GM19025 (cell line): Measurements from ENCODE around the gene SERPINB5.

ENCODE experiments used
- ATAC-seq: cut with Tn5 transposase; IDR thresholded peaks from one replicate; pipeline ENCODE4 v1.9.1; 2021; ENCODE audit warnings: mild to moderate bottlenecking, low read depth, moderate library complexity; ENCODE audit not compliant: unreplicated experiment

Gene SERPINB5

DNA sequence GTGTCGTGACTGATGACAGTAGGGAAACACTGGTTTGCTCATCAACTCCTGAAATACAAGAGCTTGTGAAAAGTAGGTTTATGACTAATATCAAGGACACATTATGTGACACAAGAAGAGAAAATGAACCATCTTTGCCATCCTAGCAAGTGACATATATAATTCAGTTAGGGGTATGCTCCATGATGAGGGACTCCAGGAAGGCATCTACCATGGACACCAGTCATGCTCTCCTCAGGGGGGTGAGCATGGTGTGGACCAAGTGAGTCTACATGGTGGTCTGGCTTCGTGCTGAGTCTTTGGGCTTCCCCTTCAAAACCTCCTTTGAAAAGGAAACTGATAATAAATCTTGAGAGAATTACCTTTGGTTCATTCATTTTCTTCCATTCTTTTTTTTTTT is 11.7 kb upstream of the SERPINB5 start:
- no peak for ATAC-seq

DNA sequence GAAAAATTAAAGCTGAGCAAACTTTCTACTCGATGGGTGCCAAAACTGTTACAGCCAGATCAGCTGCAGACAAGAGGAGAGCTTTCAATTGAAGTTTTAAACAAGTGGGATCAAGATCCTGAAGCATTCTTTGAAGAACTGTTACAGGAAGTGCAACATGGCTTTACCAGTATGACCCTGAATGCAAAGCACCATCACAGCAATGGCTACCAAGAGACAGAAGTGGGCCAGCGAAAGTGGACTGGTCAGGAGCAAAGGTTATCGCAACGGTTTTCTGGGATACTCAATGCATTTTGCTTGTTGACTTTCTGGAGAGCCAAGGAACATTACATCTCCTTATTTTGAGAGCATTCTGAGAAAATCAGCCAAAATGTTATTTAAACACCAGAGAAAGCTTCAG is 9.1 kb upstream of the SERPINB5 start:
- no peak for ATAC-seq

DNA sequence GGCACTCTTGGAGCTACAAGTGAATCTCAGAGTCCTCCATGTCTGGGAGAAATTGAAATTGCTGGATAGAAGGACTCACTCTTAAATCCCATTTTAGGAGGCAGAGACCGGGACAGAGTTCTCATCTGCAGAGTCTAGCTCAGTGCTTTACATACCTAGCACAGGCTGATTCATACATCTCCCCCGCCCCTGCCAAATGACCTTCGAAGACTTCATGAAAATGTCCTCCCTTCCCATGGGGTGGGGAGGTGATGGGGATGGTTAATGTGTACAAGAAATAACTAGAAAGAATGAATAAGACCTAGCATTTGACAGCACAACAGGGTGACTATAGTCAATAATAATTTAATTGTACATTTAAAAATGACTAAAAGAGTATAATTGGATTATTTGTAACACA is 8.2 kb upstream of the SERPINB5 start:
- ATAC-seq, result no peak

DNA sequence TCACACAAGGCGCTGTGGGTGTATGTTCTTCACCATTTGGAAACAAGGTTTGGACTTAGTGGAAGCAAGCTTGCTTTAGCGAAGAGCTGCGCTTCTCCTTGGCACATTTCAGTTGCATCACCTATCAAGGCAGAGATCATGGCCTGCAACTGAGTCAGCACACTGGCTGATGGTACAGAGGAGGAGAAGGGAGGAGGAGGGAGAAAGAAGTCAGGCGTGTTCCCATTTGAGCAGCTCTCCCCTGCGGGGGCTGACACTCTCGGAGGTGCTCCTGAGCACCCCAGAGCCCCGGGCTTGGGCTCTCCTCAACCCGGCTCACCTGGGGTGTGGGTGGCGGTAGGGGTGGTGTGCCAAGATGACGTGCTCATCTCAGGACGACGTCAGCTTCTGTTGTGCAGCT is 6.0 kb upstream of the SERPINB5 start:
- ATAC-seq, result no peak

DNA sequence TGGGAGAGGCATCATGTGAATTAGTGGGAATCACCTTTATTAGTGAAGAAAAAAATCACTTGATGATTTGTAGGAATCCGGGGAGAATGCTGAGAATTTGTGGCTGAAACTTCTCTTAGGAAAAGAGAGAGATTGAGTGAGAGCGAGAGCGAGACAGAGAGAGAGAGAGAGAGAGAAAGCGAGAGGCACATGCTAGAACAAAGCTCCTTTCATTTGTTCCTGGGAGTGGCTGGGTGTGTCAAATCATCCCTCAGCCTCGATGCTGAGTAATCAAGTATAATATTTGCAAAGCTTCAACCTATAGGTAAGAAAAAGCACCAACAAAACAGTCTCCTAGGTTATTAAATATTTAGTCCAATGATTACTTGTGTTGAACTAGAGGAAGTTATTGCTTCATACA is 4.4 kb upstream of the SERPINB5 start:
- ATAC-seq, result no peak

DNA sequence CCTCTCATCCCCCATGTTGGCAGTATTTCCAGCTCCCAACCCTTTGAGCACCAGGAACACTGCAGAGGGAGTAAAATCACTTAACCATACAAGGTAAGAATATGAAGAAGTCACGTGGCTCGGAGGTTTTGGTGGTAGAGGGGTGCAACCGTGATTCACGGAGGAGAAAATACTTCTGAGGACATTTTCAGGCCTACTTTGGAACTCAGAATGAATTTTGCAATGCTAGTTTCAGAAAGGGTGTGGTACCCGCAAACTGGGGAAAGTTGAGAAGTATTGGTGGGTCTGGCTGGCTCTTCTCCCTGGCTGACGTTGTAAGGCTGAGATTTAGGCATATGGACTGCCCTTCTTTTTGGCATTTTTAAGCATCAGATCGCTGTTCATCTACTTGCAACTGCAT is 442 bp downstream of the SERPINB5 start:
- no peak for ATAC-seq

DNA sequence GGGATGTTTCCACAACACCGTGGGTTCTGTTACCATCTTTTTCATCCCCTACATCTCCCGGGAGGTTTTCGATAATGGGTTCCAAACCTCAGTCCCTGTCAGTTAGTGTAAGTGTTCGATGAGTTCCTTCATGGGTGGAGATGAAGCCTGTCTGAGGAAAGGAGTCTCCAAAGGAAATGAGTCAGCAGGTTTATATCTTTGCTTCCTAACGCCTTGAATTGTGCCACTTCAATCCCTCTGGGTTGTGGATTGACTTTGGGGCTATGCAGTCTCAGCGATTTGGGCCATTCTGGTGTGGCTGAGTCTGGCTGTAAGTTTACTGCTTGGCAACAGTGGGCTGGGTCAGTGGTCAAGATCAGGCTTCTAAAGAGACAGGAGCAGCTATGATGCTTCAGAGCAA is 1.2 kb downstream of the SERPINB5 start:
- ATAC-seq, result no peak

DNA sequence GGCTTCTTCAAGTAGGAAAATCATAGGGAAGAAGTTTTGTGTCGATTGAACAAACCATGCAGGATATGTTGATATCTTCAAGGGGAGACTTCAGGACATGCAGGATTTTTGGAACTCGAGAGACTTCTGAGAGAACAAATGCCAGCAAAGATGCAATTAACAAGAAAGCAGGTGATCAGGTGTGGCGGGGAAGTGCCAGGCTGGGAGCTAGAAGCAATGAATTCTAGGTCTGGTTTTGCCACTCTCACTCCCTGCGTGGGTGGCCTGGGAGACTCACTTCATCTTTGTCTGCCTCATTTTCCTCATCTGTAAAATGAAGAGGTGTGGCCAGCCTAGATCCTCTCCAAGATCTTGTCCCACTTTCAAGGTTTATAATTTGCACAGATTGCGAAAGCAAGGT is 3.1 kb downstream of the SERPINB5 start:
- no peak for ATAC-seq

DNA sequence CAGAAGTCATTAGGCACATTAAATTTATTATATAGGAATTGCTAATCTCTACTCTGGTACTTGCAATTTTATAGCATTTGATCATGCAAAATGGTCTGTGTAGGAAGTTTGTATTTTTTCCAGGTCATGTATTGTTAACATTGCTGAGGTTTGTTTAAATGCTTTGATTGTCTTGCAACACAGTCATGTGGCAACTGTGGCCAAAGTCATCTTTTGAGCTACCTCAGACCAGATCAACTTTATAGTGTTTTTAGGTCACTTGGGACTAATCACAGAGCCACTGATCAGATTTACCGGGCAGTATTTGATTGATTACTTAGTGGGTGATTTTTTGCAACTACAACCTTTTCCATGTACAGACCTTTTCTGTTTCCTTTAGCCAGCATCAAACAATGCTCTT is 3.7 kb downstream of the SERPINB5 start:
- no peak for ATAC-seq

DNA sequence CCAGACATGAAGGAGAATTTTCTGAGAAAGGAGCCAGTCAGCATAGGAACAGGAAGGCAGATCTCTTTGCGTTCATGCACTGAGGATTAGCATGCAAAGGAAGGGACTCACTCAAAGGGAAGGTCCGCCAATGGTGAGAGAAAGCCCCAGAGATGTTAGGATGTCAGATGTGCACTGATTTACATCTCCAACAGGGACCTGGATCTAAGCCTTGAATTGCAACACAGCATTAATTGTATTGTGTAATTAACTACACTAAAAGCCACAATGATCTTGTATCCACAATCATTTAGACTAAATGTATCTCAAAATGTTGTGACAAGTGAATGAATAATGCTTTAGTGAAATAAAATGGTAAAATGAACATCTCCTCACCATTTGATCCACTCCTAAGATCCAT is 4.2 kb downstream of the SERPINB5 start:
- ATAC-seq, result no peak

DNA sequence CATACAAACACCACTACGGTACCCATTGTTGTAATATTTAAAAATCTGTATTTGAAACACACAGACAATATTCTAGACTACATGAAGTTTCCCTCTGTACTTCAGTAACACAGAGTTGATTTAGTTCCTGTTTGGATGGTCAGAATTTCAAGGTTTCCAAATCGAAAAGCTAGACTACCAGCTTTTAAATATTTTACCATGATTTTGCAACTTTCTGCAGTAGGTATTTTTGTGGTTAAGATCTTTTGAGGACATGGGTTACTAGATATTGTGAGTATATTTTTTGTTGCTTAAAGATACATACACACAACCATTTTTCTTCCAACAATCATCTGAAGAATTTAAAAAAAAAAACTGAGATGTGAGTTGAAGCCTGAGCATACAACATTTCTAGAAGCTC is 10.9 kb downstream of the SERPINB5 start:
- ATAC-seq, result no peak

DNA sequence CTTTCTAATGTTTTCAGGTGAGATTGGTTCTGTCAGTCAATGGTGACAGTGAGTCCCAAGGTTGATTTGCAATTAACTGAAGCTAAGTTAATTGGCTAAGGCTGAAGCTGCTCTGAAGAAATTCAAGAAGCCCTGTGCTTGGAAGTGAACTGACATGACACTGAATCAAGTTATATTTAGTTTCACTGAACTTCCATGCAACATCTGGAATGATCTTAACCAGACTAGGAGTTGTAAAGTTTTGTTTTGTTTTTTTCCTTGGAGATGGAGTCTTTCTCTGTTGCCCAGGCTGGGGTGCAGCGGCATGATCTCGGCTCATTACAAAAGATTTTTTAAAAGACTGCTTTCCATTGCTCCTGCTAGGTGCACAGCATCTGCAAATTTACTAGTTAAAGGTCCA is 11.4 kb downstream of the SERPINB5 start:
- no peak for ATAC-seq

DNA sequence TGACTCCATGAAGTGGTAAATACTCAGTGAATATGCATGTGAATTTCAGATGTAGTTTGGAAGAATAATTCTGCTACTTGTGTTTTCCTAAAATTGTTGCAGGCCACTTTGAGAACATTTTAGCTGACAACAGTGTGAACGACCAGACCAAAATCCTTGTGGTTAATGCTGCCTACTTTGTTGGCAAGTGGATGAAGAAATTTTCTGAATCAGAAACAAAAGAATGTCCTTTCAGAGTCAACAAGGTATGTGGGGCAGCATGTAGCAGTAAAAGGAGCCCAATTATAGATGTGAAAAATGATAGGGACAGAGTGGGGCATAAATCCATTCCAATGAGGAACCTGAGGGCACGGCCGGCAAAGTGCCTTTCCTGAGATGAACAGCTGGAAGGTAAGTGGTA is 16.1 kb downstream of the SERPINB5 start:
- ATAC-seq, result no peak

DNA sequence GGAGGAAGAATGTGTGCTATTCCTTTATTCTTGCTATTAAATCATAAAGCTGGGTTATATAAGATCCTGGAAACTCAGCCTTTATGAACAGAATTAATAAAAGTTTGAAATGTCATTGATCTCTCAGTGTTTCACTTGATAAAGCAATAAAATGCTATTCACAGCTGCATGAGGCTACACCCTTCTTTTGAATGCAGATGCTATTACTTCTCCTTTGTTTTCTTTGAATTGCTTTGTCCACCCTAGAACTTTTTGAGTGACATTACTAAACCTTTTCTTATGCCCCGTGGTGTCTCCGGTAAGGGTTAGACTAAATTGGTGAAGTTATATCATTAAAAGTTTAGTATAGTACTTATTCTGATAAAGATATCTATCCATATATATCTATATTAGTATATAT is 18.9 kb downstream of the SERPINB5 start:
- ATAC-seq, result no peak

DNA sequence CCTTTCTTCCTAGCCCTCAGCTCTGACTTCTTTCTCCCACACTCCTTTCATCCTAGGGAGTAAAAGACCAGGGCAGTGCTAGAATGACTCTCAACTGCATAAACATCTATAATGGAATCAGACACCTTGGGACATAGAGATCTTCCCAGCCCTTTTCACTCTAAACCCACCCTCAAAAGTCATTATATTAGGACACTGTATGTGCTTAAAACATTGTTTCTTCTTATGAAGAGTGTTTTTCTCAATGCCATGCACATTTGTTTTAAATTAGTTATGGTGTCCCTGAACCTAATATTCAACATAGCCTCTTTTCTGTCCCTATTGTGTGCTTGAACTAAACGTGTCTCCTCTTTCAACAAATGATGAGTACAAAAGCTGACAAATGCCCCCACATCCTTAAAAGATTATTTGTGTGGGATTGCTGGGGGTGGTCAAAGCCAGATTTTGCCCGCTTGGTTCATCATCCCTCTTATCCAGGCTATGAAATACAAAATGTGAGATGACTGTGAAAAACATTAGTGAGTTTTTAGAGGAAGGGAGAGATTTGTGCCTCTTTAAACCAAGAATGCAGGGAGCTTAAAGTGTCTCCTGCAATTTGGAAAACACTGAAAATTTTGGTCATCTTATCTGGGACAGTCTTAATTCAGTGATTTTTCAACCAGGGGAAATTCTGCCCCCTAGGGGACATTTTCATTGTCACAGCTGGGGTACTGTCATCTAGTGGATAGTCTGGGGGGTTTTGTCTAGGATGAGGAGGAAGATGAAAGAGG is 29.0 kb downstream of the SERPINB5 start:
- ATAC-seq, result no peak

DNA sequence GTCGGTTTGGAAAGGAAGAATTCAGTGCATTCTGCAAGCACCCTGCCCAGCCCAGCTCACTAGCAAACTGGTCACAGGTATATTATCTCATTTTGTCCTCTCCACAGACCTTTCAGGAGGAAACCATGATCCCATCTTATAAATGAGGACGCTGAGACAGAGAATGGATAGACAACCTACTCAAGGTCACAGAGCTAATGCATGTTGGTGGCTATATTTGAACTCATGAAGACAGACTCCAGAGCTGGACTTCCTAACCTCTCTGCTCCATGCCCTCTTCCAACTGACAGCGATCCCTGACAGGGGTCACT is 29.5 kb downstream of the SERPINB5 start:
- ATAC-seq, result no peak

DNA sequence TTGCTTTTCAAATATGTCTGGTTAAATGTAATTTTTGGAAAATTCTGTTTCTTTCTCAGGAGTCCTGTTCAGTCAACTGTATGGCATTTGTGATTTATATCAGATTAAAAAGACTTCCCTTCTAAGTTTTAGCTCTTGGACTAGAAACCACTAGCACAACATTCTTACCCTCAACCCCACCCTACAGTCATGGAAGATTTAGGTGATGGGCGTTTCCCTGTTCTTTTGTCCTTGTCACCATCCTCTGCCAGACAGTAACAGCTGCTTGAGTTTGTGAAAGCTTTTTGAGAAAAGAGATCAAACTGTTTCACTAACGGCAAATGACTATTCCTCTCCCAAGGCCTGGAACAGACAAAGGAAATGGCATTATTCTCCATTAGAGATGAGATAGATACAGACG is 31.8 kb downstream of the SERPINB5 start:
- ATAC-seq, result no peak

DNA sequence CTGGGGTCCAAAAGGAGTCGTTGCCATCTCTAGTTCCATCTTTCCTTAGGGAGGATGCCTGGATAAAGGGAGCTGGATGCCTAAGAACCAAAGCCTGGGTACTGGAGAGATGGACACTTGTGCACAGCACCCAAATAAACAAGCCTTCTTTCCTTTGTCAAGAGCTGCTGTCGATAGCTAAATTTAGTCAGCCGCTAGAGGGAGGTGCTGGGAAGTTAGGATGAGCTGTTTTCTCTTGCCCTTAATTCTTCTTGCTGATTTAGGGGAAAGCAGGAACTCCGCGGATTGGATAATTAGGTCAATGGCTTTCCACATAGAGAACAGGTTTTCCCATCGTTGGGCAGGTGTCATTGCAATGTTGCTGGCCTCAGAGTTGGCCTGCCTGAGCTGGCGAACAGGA is 34.5 kb downstream of the SERPINB5 start:
- ATAC-seq, result no peak

DNA sequence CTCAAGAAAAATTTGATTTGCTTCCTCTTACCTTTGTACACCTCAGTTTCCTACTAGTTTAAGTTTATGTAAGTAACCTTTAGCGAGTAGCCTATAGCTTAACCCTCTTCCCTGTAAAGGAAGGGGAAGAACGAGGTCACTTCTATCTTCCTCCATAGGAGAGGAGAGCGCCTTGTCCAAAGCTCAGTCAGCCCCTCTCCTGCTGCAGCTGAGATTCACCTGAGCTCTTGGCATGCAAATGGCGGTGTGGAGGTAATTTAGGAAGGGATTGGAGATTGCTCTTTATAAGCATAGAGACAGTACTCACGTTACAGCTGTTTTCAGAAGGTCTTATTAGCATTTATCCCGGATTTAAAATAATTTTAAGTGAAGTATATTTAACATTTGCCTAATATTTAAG is 37.6 kb downstream of the SERPINB5 start:
- no peak for ATAC-seq

DNA sequence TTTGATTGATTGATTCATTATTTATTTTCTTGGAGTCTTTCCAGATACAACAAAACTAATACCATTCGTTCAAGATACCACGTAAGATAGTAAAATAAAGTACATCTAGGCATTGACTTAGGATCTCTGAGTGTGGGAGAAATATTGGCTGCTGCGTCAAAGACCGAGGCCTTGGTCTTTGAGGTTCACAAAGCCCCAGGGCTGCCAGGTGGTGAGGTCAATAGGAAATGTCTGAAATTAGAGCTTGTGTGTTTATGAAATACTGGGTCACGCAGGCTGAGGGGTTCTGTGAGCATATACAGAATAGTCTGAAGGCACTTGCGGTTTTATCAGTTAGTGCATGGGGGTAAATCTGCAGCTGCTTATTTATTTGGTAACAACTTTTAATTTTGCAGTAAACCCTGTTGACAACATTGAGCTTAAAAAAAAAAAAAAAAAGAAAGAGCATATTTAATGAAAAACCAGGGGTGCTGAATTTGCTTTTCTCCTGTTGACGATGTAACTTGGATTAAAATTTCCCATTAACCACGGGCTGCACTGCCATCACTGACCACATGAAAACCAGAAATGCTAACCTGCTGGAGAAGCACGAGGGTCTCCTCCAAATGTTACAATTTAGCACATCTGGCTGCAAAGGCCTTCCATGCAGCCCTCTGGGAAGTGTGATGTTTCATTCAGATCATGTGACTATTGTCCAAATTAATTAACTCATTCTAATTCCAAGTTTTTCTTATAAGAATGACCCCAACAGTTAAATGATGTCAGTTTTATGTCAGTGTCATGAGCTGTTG is 38.3 kb downstream of the SERPINB5 start:
- ATAC-seq, result no peak

DNA sequence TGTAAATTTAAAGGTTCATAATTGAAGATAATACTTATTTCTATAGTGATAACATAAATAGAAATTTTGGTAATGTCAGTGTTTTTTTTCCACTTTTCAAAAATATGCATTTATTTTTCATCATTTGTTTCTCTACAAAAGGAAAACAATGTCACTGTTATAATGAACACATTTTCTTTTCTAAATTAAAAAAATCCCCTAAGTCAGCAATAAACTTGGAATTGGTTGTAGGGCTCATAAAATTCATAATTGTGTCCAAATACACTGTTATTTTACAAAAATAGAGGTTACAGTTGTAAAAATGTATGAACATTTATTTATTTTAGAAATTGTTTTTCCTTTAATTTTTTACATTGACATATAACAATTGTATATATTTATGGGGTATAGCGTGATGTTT is 39.0 kb downstream of the SERPINB5 start:
- ATAC-seq, result no peak
